Effector memory CD8-positive, alpha-beta T cell (primary cell): ENCODE measurements around the gene KLHL25.

Experiments used
- ATAC-seq: fragments of 150-1000 bp; cut with Tn5 transposase; replicated peaks from 2 replicates; pipeline ENCODE4 v1.10.0; 2021; ENCODE audit warnings: mild to moderate bottlenecking, moderate library complexity
- DNase-seq, 3 experiments: peaks; one replicate each; pipeline ENCODE4 v3.0.0; 2021
- H3K27ac Mint-ChIP-seq, 2 donors: one replicate each; pipeline ENCODE4 v1.8.0; 2022; ENCODE audit warnings: mild to moderate bottlenecking in 2 of 2, mixed read lengths in 2 of 2, moderate library complexity in 2 of 2
- H3K27me3 Mint-ChIP-seq, 2 donors: one replicate each; pipeline ENCODE4 v1.8.0; 2022; ENCODE audit warnings: mixed read lengths in 2 of 2
- H3K36me3 Mint-ChIP-seq: one replicate; pipeline ENCODE4 v1.8.0; 2022; ENCODE audit warnings: mild to moderate bottlenecking, moderate library complexity, mixed read lengths; ENCODE audit not compliant: insufficient read depth
- H3K4me1 Mint-ChIP-seq, 2 donors: one replicate each; pipeline ENCODE4 v1.8.0; 2022; ENCODE audit warnings: low read depth in 2 of 2, mixed read lengths in 2 of 2
- H3K4me3 Mint-ChIP-seq, 2 donors: one replicate each; pipeline ENCODE4 v1.8.0; 2022; ENCODE audit warnings: mild to moderate bottlenecking in 2 of 2, mixed read lengths in 2 of 2, moderate library complexity in 2 of 2
- H3K9me3 Mint-ChIP-seq, 2 donors: one replicate each; pipeline ENCODE4 v1.8.0; 2022; ENCODE audit warnings: mixed read lengths in 2 of 2

The KLHL25 gene

GRCh38 chr15:85779249-85779648, 15.5 kb downstream of the KLHL25 start:
- DNase-seq (no peak), ATAC-seq (no peak)
- Mint-ChIP-seq H3K4me3 (no peak overlapping the region), H3K27me3 (no peaks in the 10 kb centered on the region), H3K27ac (peak overlapping the region; percentile 32 to 63), H3K4me1 (peaks cover 16 to 34% of the 10 kb centered on the region in 2 donors), H3K36me3 (peaks cover 10% of the 10 kb centered on the region), H3K9me3 (no peaks in the 10 kb centered on the region)

GRCh38 chr15:85778107-85778776, 16.5 kb downstream of the KLHL25 start:
- Mint-ChIP-seq H3K4me3 (no peak overlapping the region), H3K27me3 (no peaks in the 10 kb centered on the region), H3K36me3 (peaks cover 10% of the 10 kb centered on the region), H3K9me3 (no peaks in the 10 kb centered on the region), H3K27ac (peak overlapping the region in 1 of 2 donors; percentile 63), H3K4me1 (peaks cover 16 to 30% of the 10 kb centered on the region in 2 donors)
- ATAC-seq = no peak
- DNase-seq = no peak

GRCh38 chr15:85777250-85778106, 17.2 kb downstream of the KLHL25 start:
- Mint-ChIP-seq H3K4me3 (no peak overlapping the region), H3K9me3 (no peaks in the 10 kb centered on the region), H3K4me1 (peaks cover 19 to 30% of the 10 kb centered on the region in 2 donors), H3K36me3 (peaks cover 10% of the 10 kb centered on the region), H3K27me3 (no peaks in the 10 kb centered on the region), H3K27ac (no peak overlapping the region)
- ATAC-seq = no peak
- DNase-seq = no peak

- Mint-ChIP-seq H3K36me3 (peaks cover 8% of the 10 kb centered on the region), H3K27ac (no peak overlapping the region), H3K9me3 (no peaks in the 10 kb centered on the region), H3K4me1 (peaks cover 15 to 20% of the 10 kb centered on the region in 2 donors), H3K4me3 (no peak overlapping the region), H3K27me3 (no peaks in the 10 kb centered on the region)
- ATAC-seq (no peak), DNase-seq (no peak)
Measured at GRCh38 chr15:85773970-85774369, 20.8 kb downstream of the KLHL25 start.

GRCh38 chr15:85773249-85773648, 21.5 kb downstream of the KLHL25 start:
- Mint-ChIP-seq H3K4me3 (no peak overlapping the region), H3K36me3 (peaks cover 7% of the 10 kb centered on the region), H3K9me3 (no peaks in the 10 kb centered on the region), H3K27me3 (no peaks in the 10 kb centered on the region), H3K27ac (peak overlapping the region in 1 of 2 donors; percentile 29), H3K4me1 (peaks cover 14 to 19% of the 10 kb centered on the region in 2 donors)
- DNase-seq = no peak
- ATAC-seq = no peak

- Mint-ChIP-seq H3K36me3 (peaks cover 4% of the 10 kb centered on the region), H3K9me3 (no peaks in the 10 kb centered on the region), H3K27ac (peak overlapping the region in 1 of 2 donors; percentile 29), H3K27me3 (no peaks in the 10 kb centered on the region), H3K4me3 (no peak overlapping the region), H3K4me1 (peaks cover 13 to 15% of the 10 kb centered on the region in 2 donors)
- ATAC-seq (no peak), DNase-seq (no peak)
Measured at GRCh38 chr15:85772668-85773067, 22.1 kb downstream of the KLHL25 start.

GRCh38 chr15:85771781-85772445, 22.8 kb downstream of the KLHL25 start:
- ATAC-seq (no peak), DNase-seq (no peak)
- Mint-ChIP-seq H3K27me3 (no peaks in the 10 kb centered on the region), H3K9me3 (no peaks in the 10 kb centered on the region), H3K4me1 (peaks cover 9 to 15% of the 10 kb centered on the region in 2 donors), H3K36me3 (peaks cover 4% of the 10 kb centered on the region), H3K4me3 (no peak overlapping the region), H3K27ac (no peak overlapping the region)

- Mint-ChIP-seq H3K9me3 (no peaks in the 10 kb centered on the region), H3K4me1 (peaks cover 9 to 19% of the 10 kb centered on the region in 2 donors), H3K27ac (no peak overlapping the region)
Measured at GRCh38 chr15:85771271-85771670, 23.5 kb downstream of the KLHL25 start.

GRCh38 chr15:85770096-85771041, 24.4 kb downstream of the KLHL25 start:
- no peaks in the 10 kb centered on the region for H3K27me3 Mint-ChIP-seq
- ATAC-seq = no peak
- no peaks in the 10 kb centered on the region for H3K9me3 Mint-ChIP-seq
- no peak for DNase-seq
- H3K36me3 Mint-ChIP-seq = peaks cover 6% of the 10 kb centered on the region
- H3K4me3 Mint-ChIP-seq = no peak overlapping the region
- H3K4me1 Mint-ChIP-seq = peaks cover 10 to 18% of the 10 kb centered on the region in 2 donors
- H3K27ac Mint-ChIP-seq = no peak overlapping the region

More at GRCh38 chr15:85771271-85771670, 23.5 kb downstream of the KLHL25 start:
- Mint-ChIP-seq H3K4me3 (no peak overlapping the region), H3K27me3 (no peaks in the 10 kb centered on the region), H3K36me3 (peaks cover 4% of the 10 kb centered on the region)
- ATAC-seq (no peak), DNase-seq (no peak)

GRCh38 chr15:85769182-85769900, 25.4 kb downstream of the KLHL25 start:
- H3K4me3 Mint-ChIP-seq = no peak overlapping the region
- peaks cover 8% of the 10 kb centered on the region for H3K36me3 Mint-ChIP-seq

GRCh38 chr15:85768595-85769168, 26.0 kb downstream of the KLHL25 start:
- H3K27me3 Mint-ChIP-seq = no peaks in the 10 kb centered on the region
- no peak for ATAC-seq
- no peak for DNase-seq
- H3K9me3 Mint-ChIP-seq = no peaks in the 10 kb centered on the region
- peaks cover 8% of the 10 kb centered on the region for H3K36me3 Mint-ChIP-seq
- H3K4me3 Mint-ChIP-seq = no peak overlapping the region
- peaks cover 11 to 20% of the 10 kb centered on the region in 2 donors for H3K4me1 Mint-ChIP-seq
- H3K27ac Mint-ChIP-seq = no peak overlapping the region

More at GRCh38 chr15:85769182-85769900, 25.4 kb downstream of the KLHL25 start:
- no peaks in the 10 kb centered on the region for H3K9me3 Mint-ChIP-seq
- H3K27me3 Mint-ChIP-seq = no peaks in the 10 kb centered on the region
- peak overlapping the region in 1 of 2 donors; percentile 35 for H3K27ac Mint-ChIP-seq
- no peak for ATAC-seq
- peaks cover 9 to 20% of the 10 kb centered on the region in 2 donors for H3K4me1 Mint-ChIP-seq
- DNase-seq = no peak
